Measurements from ENCODE around the gene BTBD19. TPM values are rescaled to one million over a fixed set of nuclear protein-coding genes. Genes with fewer than 3 reads are reported as not detected.

BTBD19 gene
- total RNA-seq, 1 experiment from 2014 or later, result 1.6 TPM

DNA sequence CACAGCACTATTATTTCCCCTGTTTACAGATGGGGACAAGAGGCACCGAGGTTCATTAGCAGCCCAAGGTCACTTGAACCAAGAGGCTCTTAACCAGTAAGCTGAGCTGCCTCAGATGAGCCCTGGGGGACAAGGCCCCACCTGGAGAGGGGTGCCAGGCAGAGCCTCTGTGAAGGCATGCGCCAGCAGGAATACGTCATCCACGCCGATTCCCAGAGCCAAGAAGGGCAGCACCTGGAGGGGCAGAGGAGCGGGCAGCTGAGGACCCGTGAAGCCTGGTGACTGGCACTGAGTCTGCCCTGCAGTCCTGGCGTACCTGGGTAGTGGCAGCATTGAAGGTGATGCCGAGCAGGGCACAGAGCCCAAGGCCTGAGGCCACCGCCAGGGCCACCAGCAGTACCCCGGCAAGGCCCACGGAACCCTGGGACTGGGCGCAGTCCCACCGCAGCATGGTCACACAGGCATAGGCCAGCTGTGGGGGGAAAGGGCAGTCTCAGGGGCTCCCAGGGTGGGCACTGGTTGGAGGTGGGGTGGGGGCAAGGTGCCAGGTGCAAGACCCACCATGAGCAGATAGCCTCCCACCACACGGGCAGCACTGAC is 20.6 kb downstream of the BTBD19 start:
- no peak overlapping the region for H3K27ac Mint-ChIP-seq (ENCODE audit: unreplicated experiment)
- CTCF ChIA-PET, result no interaction called here
- H3K27me3 ChIP-seq (replicated peaks; ENCODE audit: control insufficient read depth, insufficient read depth, low read length), result no peaks in the 10 kb centered on the region

GRCh38 chr1:44829506-44830384 is 21.4 kb downstream of the BTBD19 start:
- Histone ChIP-seq H3K4me1 (no peaks in the 10 kb centered on the region), H3K27me3 (replicated peaks; ENCODE audit: control insufficient read depth, insufficient read depth, low read length) (no peaks in the 10 kb centered on the region), H3K4me3 (ENCODE audit: low read depth, low read length) (no peak overlapping the region), H3K36me3 (ENCODE audit: control insufficient read depth, insufficient read depth, low read length) (no peaks in the 10 kb centered on the region), H3K9me3 (no peaks in the 10 kb centered on the region)
- Mint-ChIP-seq H3K9me3 (ENCODE audit: unreplicated experiment) (no peaks in the 10 kb centered on the region), H3K4me3 (ENCODE audit: unreplicated experiment) (no peak overlapping the region), H3K4me1 (ENCODE audit: low read depth, unreplicated experiment) (no peaks in the 10 kb centered on the region), H3K27me3 (ENCODE audit: insufficient read depth, unreplicated experiment) (no peaks in the 10 kb centered on the region), H3K27ac (ENCODE audit: unreplicated experiment) (no peak overlapping the region), H3K36me3 (ENCODE audit: insufficient read depth, unreplicated experiment) (no peaks in the 10 kb centered on the region)
- ChIA-PET CTCF (interaction anchor here (0.7 to 1.3 kb wide), 2 partner anchors 24 to 40 kb away, joined by 3 read pairs; no protein-coding TSS in a partner anchor), POLR2A (interaction anchor here (0.6 kb wide), 1 partner anchor 10 kb away, joined by 4 read pairs; no protein-coding TSS in a partner anchor)
- no peak for DNase-seq
- intact Hi-C loops (cut with micrococcal nuclease; ENCODE audit: unreplicated experiment), result loop anchor here (10.0 kb wide), 1 partner anchor 475 kb away; no protein-coding TSS in a partner anchor
- no peak for TF ChIP-seq CTCF (IDR thresholded peaks at IDR 0.05; ENCODE audit: insufficient read depth in 1 of 2, low read depth in 1 of 2, low read length in 1 of 2, severe bottlenecking in 1 of 2, unreplicated experiment in 1 of 2)
- no TSS peak for BruUV-seq (replicated peaks)

More for the DNA sequence above, 20.6 kb downstream of the BTBD19 start:
- Histone ChIP-seq H3K4me3 (ENCODE audit: low read depth, low read length) (no peak overlapping the region), H3K4me1 (no peaks in the 10 kb centered on the region), H3K36me3 (ENCODE audit: control insufficient read depth, insufficient read depth, low read length) (no peaks in the 10 kb centered on the region), H3K9me3 (no peaks in the 10 kb centered on the region)
- Mint-ChIP-seq H3K4me1 (ENCODE audit: low read depth, unreplicated experiment) (no peaks in the 10 kb centered on the region), H3K36me3 (ENCODE audit: insufficient read depth, unreplicated experiment) (no peaks in the 10 kb centered on the region), H3K4me3 (ENCODE audit: unreplicated experiment) (no peak overlapping the region), H3K9me3 (ENCODE audit: unreplicated experiment) (no peaks in the 10 kb centered on the region), H3K27me3 (ENCODE audit: insufficient read depth, unreplicated experiment) (no peaks in the 10 kb centered on the region)
- intact Hi-C loops (cut with micrococcal nuclease; ENCODE audit: unreplicated experiment), result no loop called here
- POLR2A ChIA-PET, result interaction anchor here (0.6 kb wide), 1 partner anchor 10 kb away, joined by 4 read pairs; no protein-coding TSS in a partner anchor
- no peak for DNase-seq
- no TSS peak for BruUV-seq (replicated peaks)
- TF ChIP-seq CTCF (IDR thresholded peaks at IDR 0.05; ENCODE audit: insufficient read depth in 1 of 2, low read depth in 1 of 2, low read length in 1 of 2, severe bottlenecking in 1 of 2, unreplicated experiment in 1 of 2), result no peak

GRCh38 chr1:44830900-44831304 is 22.6 kb downstream of the BTBD19 start:
- Mint-ChIP-seq H3K36me3 (ENCODE audit: insufficient read depth, unreplicated experiment) (no peaks in the 10 kb centered on the region), H3K9me3 (ENCODE audit: unreplicated experiment) (no peaks in the 10 kb centered on the region), H3K27me3 (ENCODE audit: insufficient read depth, unreplicated experiment) (no peaks in the 10 kb centered on the region), H3K4me3 (ENCODE audit: unreplicated experiment) (no peak overlapping the region), H3K4me1 (ENCODE audit: low read depth, unreplicated experiment) (no peaks in the 10 kb centered on the region), H3K27ac (ENCODE audit: unreplicated experiment) (no peak overlapping the region)
- no peaks in the 10 kb centered on the region for H3K27me3 ChIP-seq (replicated peaks; ENCODE audit: control insufficient read depth, insufficient read depth, low read length)
- no peak for DNase-seq
- TF ChIP-seq CTCF (IDR thresholded peaks at IDR 0.05; ENCODE audit: insufficient read depth in 1 of 2, low read depth in 1 of 2, low read length in 1 of 2, severe bottlenecking in 1 of 2, unreplicated experiment in 1 of 2), result no peak
- no peaks in the 10 kb centered on the region for H3K9me3 ChIP-seq
- BruUV-seq (replicated peaks), result no TSS peak
- intact Hi-C loops (cut with micrococcal nuclease; ENCODE audit: unreplicated experiment), result loop anchor here (10.0 kb wide), 1 partner anchor 474 kb away; no protein-coding TSS in a partner anchor
- H3K36me3 ChIP-seq (ENCODE audit: control insufficient read depth, insufficient read depth, low read length), result no peaks in the 10 kb centered on the region
- ChIA-PET POLR2A (no interaction called here), CTCF (interaction anchor here (1.3 kb wide), 1 partner anchor 41 kb away, joined by 3 read pairs; no protein-coding TSS in a partner anchor)
- H3K4me3 ChIP-seq (ENCODE audit: low read depth, low read length), result no peak overlapping the region
- H3K4me1 ChIP-seq, result no peaks in the 10 kb centered on the region

Data from Caco-2 (cell line).